ENCODE data around the gene SULF2.

Gene SULF2

DNA sequence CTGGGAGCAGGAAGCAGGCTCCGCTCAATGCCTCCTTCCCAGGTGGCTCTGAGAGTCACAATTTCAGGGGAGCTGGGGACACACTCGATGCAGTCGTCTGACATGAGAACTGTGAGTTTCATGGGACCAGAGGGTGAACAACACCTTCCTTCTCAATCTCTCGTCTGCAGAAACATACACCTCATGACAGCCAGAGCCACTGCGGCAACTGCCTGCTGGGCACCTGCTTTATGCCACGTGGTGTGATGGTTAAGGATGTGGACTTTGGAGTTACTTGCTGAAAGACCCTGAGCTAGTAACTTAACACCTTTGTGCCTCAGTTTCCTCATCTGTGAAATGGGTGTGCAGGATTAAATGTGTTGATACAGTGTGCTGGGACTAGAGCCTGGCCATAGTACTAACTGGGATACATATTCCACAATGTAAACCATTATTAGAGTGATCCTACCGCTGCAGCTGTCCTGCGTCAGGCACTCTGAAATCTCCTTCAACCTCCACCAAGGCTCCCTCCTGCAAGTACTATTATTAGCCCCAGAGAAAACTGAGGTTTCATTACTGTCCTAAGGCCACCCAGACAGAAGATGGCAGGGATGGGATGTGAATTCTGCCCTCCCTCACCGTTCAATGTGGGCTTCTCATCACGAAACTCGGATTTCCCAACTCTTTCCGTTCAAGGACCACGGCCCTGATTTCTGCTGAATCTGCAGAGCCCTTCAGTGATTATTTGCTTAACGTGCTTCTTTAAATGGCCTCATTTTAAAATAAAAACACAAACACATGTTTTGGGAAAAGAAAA is 24.4 kb downstream of the SULF2 start:
- DNase-seq (ENCODE audit: low read depth), result no peak

DNA sequence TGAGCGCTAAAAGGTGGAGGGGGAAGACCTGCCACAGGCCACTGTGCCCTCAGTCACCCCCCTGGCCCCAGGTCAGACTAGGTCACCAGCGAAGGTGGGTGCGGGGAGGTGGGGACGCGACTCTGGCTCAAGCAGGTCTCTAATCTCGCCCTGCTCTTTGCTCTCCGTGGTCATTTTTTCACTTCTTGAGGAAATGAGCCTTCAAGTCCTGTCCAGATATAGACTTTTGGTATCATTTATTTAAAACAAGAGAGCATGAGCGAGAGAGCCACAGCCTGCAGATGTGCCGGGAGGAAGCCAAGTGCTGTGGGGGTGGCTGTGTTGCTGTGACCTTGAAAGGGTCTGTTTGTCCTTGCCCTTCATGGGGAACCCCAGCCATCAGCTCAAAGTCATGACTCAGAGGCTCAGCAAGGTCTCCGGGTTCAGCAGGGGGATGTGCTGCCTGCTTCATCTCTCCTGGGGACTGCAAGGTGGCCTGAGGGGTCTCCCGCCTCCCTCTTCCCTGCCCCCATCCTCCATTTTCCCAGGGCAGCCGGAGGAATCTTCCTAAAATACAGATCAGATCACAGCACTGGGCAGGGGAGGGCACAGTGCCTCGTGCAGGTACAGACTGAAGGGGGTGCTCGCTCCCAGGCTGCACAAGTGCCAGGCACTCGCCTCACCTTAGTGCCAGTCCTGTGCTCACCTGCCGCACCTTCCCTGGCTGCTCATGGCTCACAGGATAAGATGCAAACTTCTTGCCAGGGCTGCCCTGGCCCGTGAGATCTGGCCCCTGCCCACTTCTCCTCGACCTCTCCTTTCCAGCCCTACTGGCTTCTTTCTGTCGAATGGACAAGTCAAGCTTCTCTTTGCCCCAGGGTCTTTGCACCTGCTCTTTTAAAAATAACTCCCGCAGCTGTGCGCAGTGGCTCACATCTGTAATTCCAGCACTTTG is 26.5 kb downstream of the SULF2 start:
- DNase-seq (ENCODE audit: low read depth), result no peak

DNA sequence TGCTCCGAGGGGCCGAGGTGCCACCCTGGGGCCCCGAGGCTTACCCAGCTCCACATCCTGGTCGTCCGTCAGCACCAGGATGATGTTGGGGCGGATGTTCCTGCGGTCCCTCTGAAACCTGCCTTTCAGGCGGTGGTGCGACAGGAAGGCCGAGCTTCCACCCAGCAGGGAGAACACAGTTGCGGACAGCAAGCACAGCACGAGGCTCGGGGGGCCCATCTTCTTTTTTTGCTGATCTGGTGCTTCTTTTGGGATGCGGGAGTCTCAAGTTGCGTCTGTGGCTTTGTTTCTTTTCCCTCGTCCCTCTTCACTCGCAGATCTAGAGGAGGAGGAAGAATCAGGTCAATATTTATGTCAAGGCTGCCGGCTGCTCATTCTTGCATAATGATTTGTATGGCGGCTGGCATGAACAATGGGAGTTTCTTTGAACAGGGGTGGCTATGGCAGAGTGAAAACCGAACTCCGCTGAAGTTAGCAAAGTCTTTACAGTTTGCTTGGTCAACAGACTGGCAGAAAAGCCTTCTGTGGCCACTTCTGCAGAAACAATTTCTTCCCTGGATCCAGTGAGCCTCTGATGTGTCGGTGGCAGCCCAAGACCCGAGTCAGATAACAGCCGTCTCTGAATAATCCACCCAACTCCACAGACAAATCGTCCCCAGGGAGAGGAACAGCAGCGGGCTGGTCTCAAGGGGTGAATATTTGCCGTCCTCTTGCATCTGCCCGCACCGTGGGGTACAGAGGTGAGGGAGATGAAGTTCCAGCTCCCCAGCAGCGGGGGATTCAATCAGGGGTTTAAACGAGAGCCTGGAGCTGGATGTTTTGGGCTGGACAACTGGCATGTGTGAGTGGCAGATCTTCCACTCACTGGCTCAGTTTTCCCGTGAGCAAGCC is 27.9 kb downstream of the SULF2 start:
- DNase-seq (ENCODE audit: low read depth), result no peak

DNA sequence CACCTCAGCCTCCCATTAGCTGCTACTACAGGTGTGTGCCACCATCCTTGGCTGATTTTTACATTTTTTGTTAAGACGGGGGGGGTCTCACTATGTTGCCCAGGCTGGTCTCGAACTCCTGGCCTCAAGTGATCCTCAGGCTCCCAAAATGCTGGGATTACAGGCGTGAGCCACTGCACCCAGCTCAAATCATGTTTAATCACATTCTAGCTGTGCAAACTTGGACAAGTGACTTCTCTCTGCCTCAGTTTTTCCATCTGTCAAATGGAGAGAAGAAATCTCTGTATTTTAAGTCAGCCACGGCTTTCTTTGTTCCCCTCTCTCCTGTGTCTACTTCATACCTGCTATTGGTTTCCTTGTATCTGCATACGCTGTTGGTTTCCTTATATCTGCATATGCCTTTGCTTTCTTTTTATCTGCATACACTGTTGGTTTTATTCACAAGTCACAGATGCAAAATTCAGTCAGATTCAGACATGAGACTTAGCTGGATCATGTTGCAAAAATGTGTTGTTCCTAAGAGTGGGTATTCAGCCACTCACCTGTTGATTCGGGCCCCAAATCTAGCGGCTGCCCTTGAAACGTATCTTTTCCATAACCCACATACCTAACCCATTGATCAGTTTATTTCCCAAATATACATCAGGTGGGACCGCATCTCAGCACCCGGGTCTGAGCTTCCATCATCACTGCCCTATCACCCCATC is 30.2 kb downstream of the SULF2 start:
- no peak for DNase-seq (ENCODE audit: low read depth)

DNA sequence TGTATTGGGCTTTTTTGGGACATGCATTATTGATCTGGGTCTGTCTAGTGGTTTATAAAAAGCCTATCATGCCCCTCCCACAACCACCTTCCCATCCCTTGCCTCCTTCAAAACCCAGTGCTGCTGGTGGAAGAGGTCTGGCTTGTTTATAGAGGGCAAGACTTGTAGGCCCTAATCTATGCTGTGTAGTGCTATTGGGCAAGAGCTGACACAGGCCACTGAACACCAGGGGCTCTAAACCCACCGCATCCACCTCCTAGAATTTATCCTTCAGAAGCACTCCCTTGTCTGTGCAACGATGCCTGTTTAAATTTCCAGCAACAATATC is 30.9 kb downstream of the SULF2 start:
- DNase-seq (ENCODE audit: low read depth), result no peak

DNA sequence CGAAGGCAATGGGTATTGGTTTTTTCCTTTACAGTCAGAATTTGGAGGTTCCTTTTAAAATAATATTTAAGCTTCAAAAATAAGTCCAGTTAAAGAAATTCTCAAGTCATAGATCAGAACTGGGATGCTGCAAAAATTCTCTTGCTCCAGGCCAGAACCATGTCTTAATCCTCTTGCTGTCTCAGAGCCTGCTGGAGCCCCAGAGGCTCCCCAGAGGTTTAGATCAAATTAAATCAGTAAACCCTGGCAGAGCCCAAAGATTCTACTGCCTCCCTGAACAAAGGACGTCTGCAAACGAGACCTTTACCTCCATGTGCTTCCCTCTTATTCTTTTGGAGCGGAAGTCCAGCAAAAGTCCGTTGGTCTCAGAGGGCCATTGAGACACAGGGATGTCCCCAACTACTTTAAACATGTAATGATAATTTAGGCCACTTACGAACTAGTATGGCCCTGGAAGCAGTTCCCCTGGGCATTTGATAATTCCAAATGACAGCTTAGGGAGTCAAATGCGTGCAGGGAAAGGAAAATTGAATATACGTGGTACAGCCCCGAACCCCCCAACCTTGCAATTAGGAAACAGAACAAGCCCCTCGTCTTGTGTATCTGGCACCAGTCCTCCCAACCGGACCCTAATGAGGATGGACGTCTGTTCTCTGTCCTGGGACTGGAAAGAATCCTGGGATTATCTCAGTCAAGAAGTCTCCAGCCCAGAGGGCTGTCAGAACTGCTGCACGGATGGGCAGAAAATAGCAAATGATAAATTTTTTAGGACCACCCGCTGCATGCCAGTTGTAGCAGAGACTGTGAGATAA is 31.5 kb downstream of the SULF2 start:
- DNase-seq (ENCODE audit: low read depth), result no peak

DNA sequence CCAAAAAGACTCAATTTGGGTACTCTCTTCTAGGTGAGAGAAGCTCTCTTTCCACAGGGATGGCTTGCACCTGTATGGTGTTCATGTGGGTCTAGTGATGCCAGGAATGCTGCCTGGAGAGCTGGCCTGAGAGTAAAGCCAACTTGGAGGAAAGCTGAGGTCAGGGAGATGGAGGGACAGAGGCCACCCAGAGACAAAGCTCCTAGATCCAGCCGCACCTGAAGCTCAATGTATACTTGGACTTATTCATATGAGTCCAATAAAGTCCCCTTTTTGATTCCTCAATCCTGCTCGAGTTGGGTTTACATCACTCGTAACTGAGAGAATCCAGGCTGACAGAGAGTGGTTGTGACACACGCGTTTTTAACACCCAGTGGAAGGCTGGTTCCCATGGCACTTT is 33.8 kb downstream of the SULF2 start:
- DNase-seq (ENCODE audit: low read depth), result no peak

DNA sequence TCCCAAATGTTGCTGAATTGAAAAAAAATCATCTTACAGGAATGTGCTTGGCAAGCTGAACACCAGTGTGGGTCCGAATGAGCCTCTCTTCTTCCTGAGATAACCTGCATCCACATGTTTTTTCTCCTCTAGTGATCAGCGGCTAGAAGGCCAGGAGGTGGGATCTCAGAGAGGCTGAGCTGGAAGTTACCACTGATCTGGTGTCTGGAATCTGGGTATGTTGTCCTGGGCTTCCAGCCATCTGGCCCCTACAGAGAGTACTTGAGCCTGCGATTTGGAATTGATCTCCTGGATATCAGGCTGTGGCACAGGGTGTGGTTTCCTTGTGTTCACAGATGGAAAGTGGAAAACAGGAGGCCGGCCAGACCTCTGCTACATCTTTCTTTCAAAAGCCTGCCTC is 35.9 kb downstream of the SULF2 start:
- DNase-seq (ENCODE audit: low read depth), result no peak

DNA sequence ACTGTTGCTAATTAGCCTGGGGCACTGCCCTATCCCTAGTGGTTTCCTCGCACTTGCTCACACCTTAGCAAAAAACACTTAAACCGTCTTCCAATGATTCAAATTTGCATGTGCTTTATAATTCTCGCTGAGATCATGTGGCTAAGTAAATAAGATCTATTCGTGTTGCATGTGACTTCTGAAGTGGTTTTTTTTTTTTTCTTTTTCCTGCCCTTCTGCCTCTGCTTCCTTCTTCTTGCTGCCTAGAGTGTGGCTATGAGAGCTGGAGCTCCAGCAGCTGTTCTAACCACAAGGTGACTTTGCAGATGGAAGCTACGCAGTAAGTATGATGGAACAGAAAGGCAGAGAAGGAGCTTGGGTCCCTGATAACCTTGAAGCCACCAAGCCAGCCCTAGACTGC is 36.5 kb downstream of the SULF2 start:
- no peak for DNase-seq (ENCODE audit: low read depth)

DNA sequence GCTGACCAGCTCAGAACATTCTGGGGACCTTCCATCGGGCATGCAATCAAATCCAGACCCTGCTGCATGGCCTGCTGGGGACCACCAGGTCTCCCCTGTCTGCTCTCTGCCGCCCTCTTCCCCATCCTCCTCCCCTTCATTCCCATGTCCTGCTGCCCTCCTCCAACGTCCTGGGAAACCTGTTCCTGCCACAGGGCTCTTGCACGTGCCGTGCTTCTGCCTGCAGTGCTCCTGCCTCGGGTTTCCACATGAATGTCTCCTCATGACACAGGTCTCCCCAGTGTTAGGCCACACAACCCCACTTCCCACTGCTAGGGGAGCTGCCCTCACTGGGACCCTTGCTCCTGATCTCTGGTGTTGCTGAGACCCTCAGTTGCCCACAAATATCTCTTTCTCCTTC is 37.2 kb downstream of the SULF2 start:
- no peak for DNase-seq (ENCODE audit: low read depth)

DNA sequence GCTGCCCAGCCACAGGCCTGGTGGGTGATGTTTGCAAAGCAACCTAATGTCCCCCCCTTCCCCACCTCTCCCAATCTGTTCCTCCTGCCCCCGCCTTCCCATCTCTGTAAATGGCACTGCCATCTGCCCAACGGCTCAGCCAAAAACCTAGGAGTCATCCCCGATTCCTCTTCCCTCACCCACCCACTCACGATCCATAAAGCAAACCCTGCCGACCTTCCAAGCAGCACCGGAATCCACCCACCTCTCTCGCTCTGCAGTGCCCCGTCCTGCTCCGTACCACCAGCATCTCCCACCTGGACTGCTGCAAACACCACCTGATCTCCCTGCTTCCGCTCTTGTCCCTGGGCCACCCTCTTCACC is 37.6 kb downstream of the SULF2 start:
- DNase-seq (ENCODE audit: low read depth), result no peak

DNA sequence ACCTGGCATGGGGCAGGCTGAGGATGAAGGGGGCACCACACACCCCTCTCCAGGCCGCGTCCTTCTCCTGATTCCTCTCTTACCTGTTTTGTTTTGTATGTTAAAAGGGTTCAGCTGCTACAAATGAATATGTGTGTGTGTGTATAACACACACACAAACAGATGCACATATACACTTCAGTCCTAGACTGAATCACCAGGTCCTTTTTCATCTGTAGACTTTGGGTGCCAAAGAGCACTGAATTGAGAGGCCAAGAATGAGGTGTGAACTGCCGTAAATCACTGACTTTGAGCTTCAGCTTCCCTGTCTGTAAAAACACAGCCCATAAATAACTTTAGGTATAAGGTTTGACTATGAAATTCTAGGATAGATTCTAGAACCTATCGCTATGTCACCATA is 40.5 kb downstream of the SULF2 start:
- no peak for DNase-seq (ENCODE audit: low read depth)

DNA sequence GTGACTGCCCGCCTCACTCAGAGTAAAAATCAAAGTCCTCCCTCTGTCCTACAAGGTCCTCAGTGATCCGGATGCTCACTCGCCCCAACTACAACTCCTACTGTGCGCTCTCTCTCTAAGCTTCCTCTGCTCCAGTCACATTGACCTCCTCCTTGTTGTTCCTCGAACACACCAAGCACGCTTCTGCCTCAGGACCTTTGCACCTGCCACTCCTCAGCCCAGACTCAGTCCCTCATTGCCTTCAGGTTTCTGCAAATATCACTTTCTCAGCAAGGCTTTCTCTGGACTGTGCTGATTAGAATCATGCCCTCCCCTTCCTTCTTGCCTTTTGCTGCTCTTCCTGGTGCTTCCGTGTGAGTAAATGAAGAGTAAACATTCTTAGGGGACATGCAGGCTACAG is 41.6 kb downstream of the SULF2 start:
- DNase-seq (ENCODE audit: low read depth), result no peak

DNA sequence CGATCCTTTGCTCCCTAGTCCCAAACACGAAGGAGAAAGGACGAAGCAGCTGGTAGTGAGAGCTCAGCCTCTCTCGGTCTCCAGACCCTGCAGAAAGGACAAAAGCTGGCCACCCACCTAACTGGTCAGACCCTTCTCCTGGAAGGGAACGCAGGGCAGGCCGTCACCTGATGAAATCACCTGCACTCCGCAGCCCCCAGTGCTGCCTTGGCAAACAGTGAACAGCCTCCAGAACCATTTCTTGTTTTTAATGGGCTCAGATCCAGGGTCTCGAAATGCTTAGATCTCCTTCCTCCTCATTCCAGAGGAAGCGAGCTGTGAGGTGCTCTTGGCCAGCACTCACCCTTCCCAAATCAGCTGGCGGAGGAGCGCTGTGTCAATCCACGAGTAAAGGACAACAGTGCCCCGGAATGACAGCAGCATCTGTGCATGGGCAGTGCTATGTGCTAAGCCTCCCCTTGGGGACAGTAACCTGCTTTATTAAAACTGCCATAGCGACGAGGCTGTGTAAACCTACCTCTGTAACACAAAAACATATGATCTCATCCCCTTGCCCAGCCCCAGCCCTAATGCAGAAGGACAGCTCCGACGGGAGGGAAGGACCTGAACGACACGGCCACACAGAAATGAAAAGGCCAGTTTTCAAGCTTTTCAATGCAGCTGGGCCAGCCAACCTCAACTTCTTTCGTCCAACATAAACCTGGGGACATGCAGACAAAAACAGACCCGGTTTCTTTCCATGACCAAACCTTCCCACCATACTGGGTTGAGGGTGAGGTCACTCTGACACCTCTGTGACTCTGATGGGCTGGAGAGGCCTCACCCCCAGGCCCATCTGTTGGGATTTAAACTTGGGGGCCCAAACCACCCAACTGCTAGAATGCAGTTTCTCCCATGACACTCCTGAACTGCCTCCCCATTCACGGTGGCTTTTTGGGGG is 43.3 kb downstream of the SULF2 start:
- DNase-seq (ENCODE audit: low read depth), result no peak

DNA sequence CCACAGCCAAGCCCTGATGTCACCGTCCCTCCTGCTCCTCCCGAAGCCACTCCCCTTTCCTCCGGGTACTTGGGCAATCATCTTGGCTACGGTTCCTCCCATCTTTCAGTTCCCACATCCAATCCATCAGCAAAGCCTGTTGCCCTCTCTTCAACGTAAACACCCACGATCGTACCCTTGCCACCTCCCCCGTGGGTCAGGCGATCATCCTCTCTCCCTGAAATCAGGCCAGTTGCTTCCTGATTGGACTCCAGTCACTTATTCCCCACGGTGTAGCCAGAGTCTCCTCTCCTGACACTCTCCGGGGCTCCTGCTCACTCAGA is 44.5 kb downstream of the SULF2 start:
- no peak for DNase-seq (ENCODE audit: low read depth)

DNA sequence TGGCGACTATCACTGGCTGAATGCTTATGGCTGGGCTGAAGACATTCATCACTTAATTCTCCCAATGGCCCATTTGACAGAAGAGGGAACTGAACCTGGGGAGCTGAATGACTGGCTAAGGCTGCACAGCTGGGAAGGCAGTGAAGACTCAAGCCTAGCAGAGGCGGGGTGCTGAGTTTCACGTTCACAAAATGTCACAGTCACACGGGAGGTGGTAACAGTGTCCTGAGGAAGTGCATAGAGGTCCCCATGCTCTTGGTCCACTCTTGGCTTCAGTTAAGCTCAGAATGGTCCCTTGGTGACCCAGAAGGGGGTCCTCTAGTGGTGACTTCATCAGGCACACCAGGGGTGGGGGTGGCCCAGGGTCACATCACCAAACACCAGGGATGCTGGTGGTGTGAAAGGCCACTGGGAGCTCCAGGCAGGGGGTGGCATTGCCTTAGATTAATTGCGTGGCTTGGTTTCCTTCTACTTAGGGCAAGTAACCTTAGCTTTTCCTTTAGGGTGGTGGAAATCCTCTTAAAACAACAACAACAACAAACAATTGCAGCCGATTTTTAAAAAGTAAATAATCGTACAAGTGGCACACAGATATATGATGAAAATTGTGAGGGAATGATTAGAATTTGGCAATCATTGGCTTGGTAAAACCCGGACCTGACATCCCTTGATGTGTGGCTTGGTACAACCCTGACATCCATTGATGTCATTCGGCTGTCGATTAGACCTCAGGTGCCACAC is 45.0 kb downstream of the SULF2 start:
- no peak for DNase-seq (ENCODE audit: low read depth)

DNA sequence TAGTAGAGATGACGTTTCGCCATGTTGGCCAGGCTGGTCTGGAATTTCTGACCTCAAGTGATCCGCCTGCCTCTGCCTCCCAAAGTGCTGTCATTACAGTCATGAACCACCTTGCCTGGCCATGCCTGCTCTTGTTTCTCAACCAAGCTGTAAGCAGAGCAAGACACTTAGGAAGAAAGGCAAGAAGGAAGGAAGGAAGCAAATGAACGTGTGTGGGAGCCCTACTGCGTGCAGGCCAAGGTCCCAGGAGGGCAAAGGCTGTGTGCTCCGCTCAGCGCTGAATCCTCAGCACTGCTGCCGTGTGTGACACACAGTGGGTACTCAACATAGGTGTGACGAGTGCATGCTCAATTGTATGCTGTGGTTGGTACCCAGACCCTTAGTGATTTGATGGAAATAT is 47.4 kb downstream of the SULF2 start:
- DNase-seq (ENCODE audit: low read depth), result no peak

DNA sequence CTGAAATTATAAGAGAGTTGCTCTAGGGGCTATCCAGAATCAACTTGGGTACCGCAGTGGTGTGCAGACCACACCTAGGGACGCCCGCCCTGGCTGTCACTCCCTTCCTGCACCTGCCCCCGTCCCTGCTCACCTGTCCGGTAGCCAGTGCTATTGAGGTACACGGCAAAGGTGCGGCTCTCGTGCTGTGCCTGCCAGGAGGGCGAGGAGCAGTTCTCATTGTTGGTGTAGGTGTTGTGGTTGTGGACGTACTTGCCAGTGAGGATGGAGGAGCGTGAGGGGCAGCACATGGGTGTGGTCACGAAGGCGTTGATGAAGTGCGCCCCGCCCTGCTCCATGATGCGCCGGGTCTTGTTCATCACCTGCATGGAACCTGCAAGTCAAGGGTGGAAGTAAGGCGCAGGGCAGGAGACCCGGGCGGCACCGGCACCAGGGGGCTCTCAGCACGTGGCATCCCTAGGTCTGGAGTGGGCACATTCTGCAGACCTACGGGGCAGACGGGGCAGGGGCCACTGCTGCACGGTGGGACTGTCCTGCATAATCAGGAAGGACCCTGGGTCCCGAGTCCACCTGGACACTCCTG is 48.6 kb downstream of the SULF2 start:
- no peak for DNase-seq (ENCODE audit: low read depth)

All from stimulated activated CD8-positive, alpha-beta memory T cell treated with anti-CD3 and anti-CD28 coated beads, Interleukin-4, amount 100 ng/mL, for 24 hours (primary cell).